GM08714 (cell line): Measurements from ENCODE around the gene KCNH4.

Source experiments
- H3K4me3 ChIP-seq: fragments of 200-500 bp; sonication (Bioruptor generic); 2 replicates; pipeline ENCODE4 v1.5.1; 2014; ENCODE audit warnings: mild to moderate bottlenecking, low read length, inconsistent platforms
- ZNF274 ChIP-seq: IDR thresholded peaks from 2 replicates; pipeline ENCODE4 v1.6.1; 2012; ENCODE audit warnings: mild to moderate bottlenecking, low read depth, low read length

Gene KCNH4

GRCh38 chr17:42113293-42114069 is 67.5 kb downstream of the KCNH4 start:
- no peak for TF ChIP-seq ZNF274
- H3K4me3 ChIP-seq = no peak overlapping the region

DNA sequence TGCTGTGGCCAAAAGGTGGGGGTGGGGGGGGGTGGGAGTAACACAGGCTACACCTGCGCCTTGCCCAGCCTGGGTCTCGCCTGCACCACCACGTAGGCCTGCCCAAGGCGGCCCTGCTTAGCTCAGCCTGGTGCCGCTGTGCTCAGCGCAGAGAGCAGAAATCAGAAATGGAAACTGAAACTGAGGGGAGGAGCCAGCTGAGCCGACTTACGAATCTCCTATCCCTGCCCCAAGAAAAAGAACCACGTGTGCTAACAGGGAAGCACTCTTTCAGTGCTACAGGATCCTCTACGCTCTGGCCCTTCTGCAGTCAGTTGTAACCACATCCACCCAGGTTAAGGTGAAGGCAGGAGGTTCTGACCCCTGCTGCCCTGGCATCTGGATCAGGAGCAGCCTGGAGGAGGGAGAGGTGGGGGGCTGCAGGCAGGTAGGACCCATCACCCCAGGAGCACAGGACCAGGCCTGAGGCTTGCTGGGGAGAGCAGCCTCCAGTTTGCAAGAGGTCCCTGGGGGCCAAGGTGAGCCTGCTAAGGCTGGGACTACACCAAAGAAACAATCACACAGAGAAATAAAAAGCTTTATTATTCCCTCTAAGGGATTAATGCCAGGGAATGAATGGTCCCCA is 68.3 kb downstream of the KCNH4 start, which contains the start of gene DHX58:
DHX58 (minus strand) TSS at position 163 of the 625 bp plus-strand sequence. CDS start 822 bp downstream, outside the sequence.
- peak within 1 kb of the TSS; percentile 55; the same call in 1 of the 2 replicates for H3K4me3 ChIP-seq
- no peak for TF ChIP-seq ZNF274

- peak overlapping the region; percentile 55; the same call in 1 of the 2 replicates for H3K4me3 ChIP-seq
- TF ChIP-seq ZNF274 = no peak
These were observed 68.9 kb downstream of the KCNH4 start for GRCh38 chr17:42111871-42112551.

DNA sequence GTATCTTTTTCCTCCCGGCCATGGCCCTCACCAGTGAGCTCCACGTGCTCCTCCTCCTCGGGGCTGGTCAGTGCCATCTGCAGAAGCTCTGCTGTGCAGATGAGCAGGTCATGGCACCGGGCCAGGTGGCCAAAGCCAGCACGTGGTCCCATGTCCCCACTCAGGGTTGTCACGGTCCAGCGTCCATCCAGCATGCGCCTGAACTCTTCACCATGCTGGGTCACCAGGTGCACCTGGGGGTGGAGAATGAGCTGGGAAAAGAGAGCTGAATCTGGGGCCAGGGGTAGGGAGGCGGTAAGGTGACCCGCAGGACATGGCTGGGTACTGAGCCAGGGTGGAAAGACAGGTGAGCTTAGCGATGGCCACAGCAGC is 69.7 kb downstream of the KCNH4 start:
- TF ChIP-seq ZNF274 = no peak
- H3K4me3 ChIP-seq = no peak overlapping the region

- TF ChIP-seq ZNF274 = no peak
- H3K4me3 ChIP-seq = no peak overlapping the region
These were observed 70.4 kb downstream of the KCNH4 start for GRCh38 chr17:42110301-42111264.

DNA sequence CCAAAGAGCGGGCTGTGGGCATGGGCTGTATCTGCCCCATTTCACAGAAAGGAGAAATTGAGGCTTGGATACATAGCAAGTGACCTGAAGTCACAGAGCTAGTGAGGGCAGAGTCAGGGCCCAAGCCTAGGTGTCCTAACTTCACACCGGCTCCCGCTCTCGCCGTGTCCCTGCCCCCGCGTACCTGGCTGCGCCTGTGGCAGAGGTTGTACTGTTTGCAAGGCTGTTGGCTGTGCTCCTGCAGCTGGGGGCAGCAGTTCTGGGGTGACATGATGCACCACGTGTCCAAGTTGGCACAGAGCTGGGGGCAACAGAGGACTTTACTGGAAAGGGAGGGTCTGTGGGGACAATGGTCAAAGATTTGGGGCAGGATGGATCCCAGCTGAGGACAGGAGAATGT is 71.9 kb downstream of the KCNH4 start:
- H3K4me3 ChIP-seq = no peak overlapping the region
- no peak for TF ChIP-seq ZNF274

DNA sequence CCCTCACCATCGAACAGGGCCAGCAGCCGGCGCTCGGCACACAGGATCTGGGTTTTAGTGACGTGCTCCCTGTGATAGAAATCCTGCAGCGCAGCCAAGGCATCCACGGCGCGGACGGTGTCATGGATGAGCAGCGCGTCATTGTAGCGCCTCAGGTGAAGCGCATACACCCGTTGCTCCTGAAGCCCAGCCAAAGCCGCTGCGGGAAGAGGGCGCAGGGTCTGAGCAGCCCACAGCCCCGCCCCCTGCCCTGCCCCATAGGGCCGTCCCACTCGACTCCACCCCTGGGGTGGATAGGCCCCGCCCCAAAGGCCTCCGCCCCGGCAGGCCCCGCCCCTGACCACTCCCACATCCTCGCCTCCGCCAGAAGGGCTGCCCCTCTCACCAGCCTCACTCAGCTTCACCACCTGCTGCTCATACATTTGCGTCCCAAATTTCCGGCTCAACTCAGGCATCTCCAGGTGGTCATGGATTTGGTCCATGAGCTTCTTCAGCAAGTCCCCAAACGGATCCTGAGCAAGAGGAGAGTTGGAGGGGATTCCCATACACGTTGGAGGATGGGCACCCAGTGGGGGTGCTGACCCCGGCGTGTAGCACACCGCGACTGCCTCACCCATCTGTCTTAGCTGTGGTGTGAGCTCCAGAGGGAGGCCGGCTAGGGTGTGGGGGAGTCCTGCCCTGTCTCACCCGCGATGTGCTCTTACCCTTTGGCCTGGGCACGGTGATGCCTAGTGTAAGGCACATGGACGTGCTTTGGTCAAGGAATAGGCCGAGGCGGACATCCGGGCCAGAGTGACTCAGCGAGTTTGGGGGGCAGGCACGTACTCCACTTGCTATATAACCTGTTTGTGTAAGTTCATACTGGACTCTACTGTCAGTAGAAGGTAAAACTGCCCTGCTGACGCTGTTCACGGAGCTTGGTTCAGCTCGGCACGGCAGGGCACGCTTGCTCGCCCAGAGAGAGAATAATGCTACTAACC is 73.1 kb downstream of the KCNH4 start:
- TF ChIP-seq ZNF274 = no peak
- H3K4me3 ChIP-seq = no peak overlapping the region

DNA sequence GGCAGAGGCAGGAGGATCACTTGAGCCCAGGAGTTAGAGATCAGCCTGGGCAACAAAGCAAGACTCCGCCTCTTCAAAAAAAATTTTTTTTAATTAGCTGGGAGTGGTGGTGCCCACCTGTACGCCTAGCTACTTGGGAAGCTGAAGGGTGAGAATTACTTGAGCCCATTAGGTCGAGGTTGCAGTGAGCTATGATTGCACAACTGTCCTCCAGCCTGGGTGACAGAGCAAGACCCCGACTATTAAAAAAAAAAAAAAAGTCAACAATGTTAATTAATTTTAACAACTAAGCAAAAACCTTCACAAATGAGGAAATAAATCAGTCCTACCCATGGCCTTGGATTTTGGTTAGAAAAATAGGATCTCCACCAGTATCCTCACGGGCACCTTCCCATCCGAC is 73.8 kb downstream of the KCNH4 start:
- no peak overlapping the region for H3K4me3 ChIP-seq

More for the DNA sequence above, 73.8 kb downstream of the KCNH4 start:
- TF ChIP-seq ZNF274 = no peak
